Measurements from ENCODE around the gene ARID1B.
A peak's percentile ranks its signal among the peaks of the same experiment; 100 is the strongest.

The ARID1B gene

GRCh38 chr6:157172830-157173536 is 395.8 kb downstream of the ARID1B start:
- no peak for DNase-seq (ENCODE audit: low read depth, low spot score)

- DNase-seq (ENCODE audit: low read depth, low spot score): no peak
Measured at GRCh38 chr6:157173776-157174175, 396.6 kb downstream of the ARID1B start.

- DNase-seq (ENCODE audit: low read depth, low spot score): no peak
Measured at GRCh38 chr6:157174731-157175130, 397.6 kb downstream of the ARID1B start.

GRCh38 chr6:157177731-157178336 is 400.7 kb downstream of the ARID1B start:
- no peak for DNase-seq (ENCODE audit: low read depth, low spot score)

- no peak for DNase-seq (ENCODE audit: low read depth, low spot score)
Measured at GRCh38 chr6:157181649-157182048, 404.5 kb downstream of the ARID1B start.

- DNase-seq (ENCODE audit: low read depth, low spot score): no peak
Measured at GRCh38 chr6:157182503-157183264, 405.5 kb downstream of the ARID1B start.

- DNase-seq (ENCODE audit: low read depth, low spot score): peak; percentile 82
Measured at GRCh38 chr6:157184202-157185015, 407.2 kb downstream of the ARID1B start.

- no peak for DNase-seq (ENCODE audit: low read depth, low spot score)
Measured at GRCh38 chr6:157185171-157185570, 408.0 kb downstream of the ARID1B start.

- no peak for DNase-seq (ENCODE audit: low read depth, low spot score)
Measured at GRCh38 chr6:157185986-157186385, 408.8 kb downstream of the ARID1B start.

- DNase-seq (ENCODE audit: low read depth, low spot score): no peak
Measured at GRCh38 chr6:157186785-157187181, 409.6 kb downstream of the ARID1B start.

- peak; percentile 11 for DNase-seq (ENCODE audit: low read depth, low spot score)
Measured at GRCh38 chr6:157187182-157188083, 410.3 kb downstream of the ARID1B start.

GRCh38 chr6:157188213-157188612 is 411.0 kb downstream of the ARID1B start:
- DNase-seq (ENCODE audit: low read depth, low spot score): peak; percentile 75

- DNase-seq (ENCODE audit: low read depth, low spot score): no peak
Measured at GRCh38 chr6:157193443-157193996, 416.3 kb downstream of the ARID1B start.

- no peak for DNase-seq (ENCODE audit: low read depth, low spot score)
Measured at GRCh38 chr6:157194110-157194509, 416.9 kb downstream of the ARID1B start.

- DNase-seq (ENCODE audit: low read depth, low spot score): peak; percentile 22
Measured at GRCh38 chr6:157194643-157195042, 417.5 kb downstream of the ARID1B start.

GRCh38 chr6:157196391-157196790 is 419.2 kb downstream of the ARID1B start:
- no peak for DNase-seq (ENCODE audit: low read depth, low spot score)

- peak; percentile 24 for DNase-seq (ENCODE audit: low read depth, low spot score)
Measured at GRCh38 chr6:157198425-157199279, 421.5 kb downstream of the ARID1B start.

GRCh38 chr6:157200117-157200516 is 422.9 kb downstream of the ARID1B start:
- no peak for DNase-seq (ENCODE audit: low read depth, low spot score)

GRCh38 chr6:157200611-157201010 is 423.4 kb downstream of the ARID1B start:
- no peak for DNase-seq (ENCODE audit: low read depth, low spot score)

All from astrocyte of the hippocampus (primary cell).